GM10248 (cell line): ENCODE measurements around the gene IGFBPL1.
"Not testable (repeated sequence)": the region's sequence is repeated elsewhere in the genome, so short reads cannot be mapped to it uniquely, and the experiment has no call there.

ENCODE experiments used
- CTCF ChIA-PET: fragments of 300-600 bp; sonication (Branson Sonifier 250); formaldehyde crosslinking; extraction: SDS; loops from one replicate; lab custom pipeline; 2021; ENCODE audit warnings: antibody characterized with exemption; lab: Yijun Ruan, JAX
- POLR2A ChIA-PET: fragments of 350-650 bp; sonication (Branson Sonifier 250); formaldehyde crosslinking; extraction: SDS; loops from one replicate; lab custom pipeline; 2020; ENCODE audit warnings: antibody characterized with exemption; lab: Yijun Ruan, JAX
- DNase-seq: peaks from one replicate; pipeline ENCODE4 v3.0.0; 2012; ENCODE audit errors: extremely low spot score
- CTCF ChIP-seq: IDR thresholded peaks from 2 replicates; pipeline ENCODE4 v1.5.1; 2012; ENCODE audit warnings: mild to moderate bottlenecking, low read depth; ENCODE audit errors: extremely low read depth, missing control alignments, control extremely low read depth

IGFBPL1 gene

GRCh38 chr9:38408719-38409118, 15.5 kb downstream of the IGFBPL1 start:
- CTCF ChIA-PET = interaction anchor here (2.0 to 6.2 kb wide), 2 partner anchors 9 to 26 kb away, joined by 6 to 26 read pairs; no protein-coding TSS in a partner anchor
- DNase-seq = no peak
- no peak for TF ChIP-seq CTCF
- POLR2A ChIA-PET = no interaction called here

GRCh38 chr9:38406476-38407186, 17.6 kb downstream of the IGFBPL1 start:
- DNase-seq = no peak
- CTCF ChIA-PET = interaction anchor here (6.2 kb wide), 1 partner anchor 11 kb away, joined by 26 read pairs; no protein-coding TSS in a partner anchor
- POLR2A ChIA-PET = no interaction called here

DNA sequence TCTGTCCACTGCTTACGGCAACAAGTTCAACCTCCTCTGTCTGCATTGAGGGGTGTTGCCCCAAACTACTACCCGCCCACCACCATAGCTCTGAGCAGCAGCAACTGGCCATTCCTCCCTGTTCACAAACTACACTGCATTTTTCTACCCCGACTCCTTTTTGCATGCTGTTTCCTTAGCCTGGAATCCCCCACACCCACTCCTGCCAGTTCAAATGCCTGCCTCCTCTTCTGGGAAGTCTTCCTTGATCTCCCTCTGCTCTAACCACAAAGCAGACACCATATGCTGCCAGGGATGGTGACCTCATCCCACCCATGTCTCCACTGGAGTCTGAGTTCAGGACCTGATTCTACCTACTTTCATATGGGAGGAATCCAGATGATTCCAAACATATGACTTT, 18.5 kb downstream of the IGFBPL1 start:
- no peak for DNase-seq
- CTCF ChIA-PET = interaction anchor here (6.2 kb wide), 1 partner anchor 11 kb away, joined by 26 read pairs; no protein-coding TSS in a partner anchor
- POLR2A ChIA-PET = no interaction called here
- no peak for TF ChIP-seq CTCF

More at GRCh38 chr9:38406476-38407186, 17.6 kb downstream of the IGFBPL1 start:
- no peak for TF ChIP-seq CTCF

DNA sequence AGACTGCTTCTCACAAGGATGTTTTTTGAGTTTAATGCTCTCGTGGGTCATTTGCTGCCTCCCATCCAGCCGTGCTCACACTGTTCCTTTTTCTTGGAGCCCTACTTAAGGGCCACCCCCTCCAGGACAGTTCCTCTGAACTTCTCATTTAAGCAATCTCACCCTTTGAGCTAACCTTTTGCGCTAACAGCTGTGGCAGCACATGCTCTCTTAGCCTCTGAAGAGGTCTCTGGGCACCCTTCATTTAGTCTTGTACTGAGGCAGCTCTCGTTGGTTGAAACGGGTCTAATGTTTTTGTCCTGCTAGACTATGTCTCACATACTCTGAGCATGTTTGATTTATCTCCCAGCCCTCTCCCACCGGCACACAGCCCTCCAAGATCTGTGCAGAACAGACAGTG, 19.9 kb downstream of the IGFBPL1 start:
- DNase-seq = no peak
- ChIA-PET CTCF (interaction anchor here (1.0 to 6.2 kb wide), 4 partner anchors 12 to 491 kb away, joined by 3 to 26 read pairs (median 6); partner anchors contain the start of gene ALDH1B1), POLR2A (no interaction called here)
- TF ChIP-seq CTCF = no peak

- ChIA-PET POLR2A (no interaction called here), CTCF (interaction anchor here (0.8 to 3.8 kb wide), 11 partner anchors 10 to 491 kb away, joined by 3 to 13 read pairs (median 3); partner anchors contain the start of gene ALDH1B1)
- no peak for TF ChIP-seq CTCF
- no peak for DNase-seq
Observed at GRCh38 chr9:38401994-38402393, 22.3 kb downstream of the IGFBPL1 start.

DNA sequence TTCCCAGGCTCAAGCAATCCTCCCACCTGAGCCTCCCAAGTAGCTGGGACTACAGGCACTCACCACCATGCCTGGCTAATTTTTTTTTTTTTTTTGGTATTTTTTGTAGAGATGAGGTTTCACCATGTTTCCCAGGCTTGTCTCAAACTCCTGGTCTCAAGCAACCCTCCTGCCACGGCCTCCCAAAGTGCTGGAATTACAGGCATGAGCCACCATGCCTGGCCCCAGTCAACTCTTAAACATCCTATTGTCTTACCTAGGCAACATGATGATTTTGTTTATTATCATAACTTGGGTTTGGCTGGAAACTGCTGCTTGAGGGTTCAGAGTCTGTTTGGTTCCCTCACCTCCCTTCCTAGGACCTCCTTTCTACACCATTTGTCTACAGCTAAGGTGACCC, 25.1 kb downstream of the IGFBPL1 start:
- POLR2A ChIA-PET, DNase-seq: not testable (repeated sequence)
- CTCF ChIA-PET = interaction anchor here (1.0 to 3.8 kb wide), 5 partner anchors 23 to 485 kb away, joined by 3 to 13 read pairs (median 4); no protein-coding TSS in a partner anchor

DNA sequence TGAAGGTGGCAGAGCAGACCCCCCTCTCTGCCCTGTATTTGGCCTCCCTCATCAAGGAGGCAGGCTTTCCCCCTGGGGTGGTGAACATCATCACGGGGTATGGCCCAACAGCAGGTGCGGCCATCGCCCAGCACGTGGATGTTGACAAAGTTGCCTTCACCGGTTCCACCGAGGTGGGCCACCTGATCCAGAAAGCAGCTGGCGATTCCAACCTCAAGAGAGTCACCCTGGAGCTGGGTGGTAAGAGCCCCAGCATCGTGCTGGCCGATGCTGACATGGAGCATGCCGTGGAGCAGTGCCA, 27.9 kb downstream of the IGFBPL1 start:
- POLR2A ChIA-PET = no interaction called here

More for the DNA sequence above, 27.9 kb downstream of the IGFBPL1 start:
- no peak for DNase-seq
- CTCF ChIA-PET = interaction anchor here (2.2 kb wide), 1 partner anchor 483 kb away, joined by 10 read pairs; no protein-coding TSS in a partner anchor
- no peak for TF ChIP-seq CTCF
